ENCODE results near the gene PACSIN2.

DNA sequence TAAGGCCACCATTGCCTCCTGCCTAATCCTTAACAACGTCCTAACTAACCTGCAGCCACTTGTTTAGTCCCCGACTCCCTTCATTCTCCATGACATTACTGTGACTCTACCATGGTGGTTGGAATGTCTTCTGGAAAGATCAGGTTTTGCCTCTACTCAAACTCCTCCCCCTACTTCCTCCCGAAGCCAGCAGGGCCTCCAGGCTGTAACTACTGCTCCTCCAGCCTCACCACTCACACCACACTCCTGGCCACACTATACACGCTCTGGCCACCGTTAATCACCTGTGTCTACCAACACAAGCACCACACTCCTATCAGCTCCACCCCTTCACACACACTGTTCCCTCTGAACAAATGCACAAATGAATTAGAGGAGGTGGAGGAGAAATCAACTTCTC lies 69.2 kb downstream of the PACSIN2 start:
- TF ChIP-seq GATA2 (IDR thresholded peaks at IDR 0.05; ENCODE audit: low read depth, low read length) (no peak), GATA3 (IDR thresholded peaks at IDR 0.05; ENCODE audit: low read depth, low read length) (no peak)
